ENCODE measurements around the gene SLX4.

SLX4 gene

GRCh38 chr16:3582276-3583165 lies 28.9 kb downstream of the SLX4 start:
- no peak for DNase-seq (ENCODE audit: low read depth in 1 of 2, low spot score in 1 of 2)

GRCh38 chr16:3581392-3581791 lies 30.0 kb downstream of the SLX4 start:
- DNase-seq (ENCODE audit: low read depth in 1 of 2, low spot score in 1 of 2), result no peak

- DNase-seq (ENCODE audit: low read depth in 1 of 2, low spot score in 1 of 2), result no peak
Observed at GRCh38 chr16:3580686-3581085, 30.7 kb downstream of the SLX4 start.

- no peak for DNase-seq (ENCODE audit: low read depth in 1 of 2, low spot score in 1 of 2)
Observed at GRCh38 chr16:3580251-3580651, 31.2 kb downstream of the SLX4 start.

- DNase-seq (ENCODE audit: low read depth in 1 of 2, low spot score in 1 of 2), result no peak
Observed at GRCh38 chr16:3579776-3580175, 31.6 kb downstream of the SLX4 start.

GRCh38 chr16:3578610-3579551 lies 32.5 kb downstream of the SLX4 start:
- DNase-seq (ENCODE audit: low read depth in 1 of 2, low spot score in 1 of 2), result no peak

- DNase-seq (ENCODE audit: low read depth in 1 of 2, low spot score in 1 of 2), result no peak
Observed at GRCh38 chr16:3578121-3578520, 33.3 kb downstream of the SLX4 start.

GRCh38 chr16:3577302-3577752 lies 34.1 kb downstream of the SLX4 start, which contains the start of gene NLRC3:
NLRC3 (minus strand) TSS chr16:3577403; CDS start chr16:3565036, 12,367 bp downstream.
- peak in 1 of 2 donors; percentile 20 for DNase-seq (ENCODE audit: low read depth in 1 of 2, low spot score in 1 of 2)

- no peak for DNase-seq (ENCODE audit: low read depth in 1 of 2, low spot score in 1 of 2)
Observed at GRCh38 chr16:3576211-3576610, 35.2 kb downstream of the SLX4 start.

GRCh38 chr16:3575491-3575890 lies 35.9 kb downstream of the SLX4 start:
- no peak for DNase-seq (ENCODE audit: low read depth in 1 of 2, low spot score in 1 of 2)

GRCh38 chr16:3574195-3574594 lies 37.2 kb downstream of the SLX4 start:
- DNase-seq (ENCODE audit: low read depth in 1 of 2, low spot score in 1 of 2), result no peak

GRCh38 chr16:3573146-3573815 lies 38.1 kb downstream of the SLX4 start:
- DNase-seq (ENCODE audit: low read depth in 1 of 2, low spot score in 1 of 2), result no peak

GRCh38 chr16:3570420-3571062 lies 40.9 kb downstream of the SLX4 start:
- DNase-seq (ENCODE audit: low read depth in 1 of 2, low spot score in 1 of 2), result no peak

GRCh38 chr16:3569851-3570250 lies 41.6 kb downstream of the SLX4 start:
- no peak for DNase-seq (ENCODE audit: low read depth in 1 of 2, low spot score in 1 of 2)

- DNase-seq (ENCODE audit: low read depth in 1 of 2, low spot score in 1 of 2), result no peak
Observed at GRCh38 chr16:3566990-3567389, 44.4 kb downstream of the SLX4 start.

GRCh38 chr16:3564889-3565141 lies 46.6 kb downstream of the SLX4 start:
- DNase-seq (ENCODE audit: low read depth in 1 of 2, low spot score in 1 of 2), result no peak

GRCh38 chr16:3564130-3564888 lies 47.1 kb downstream of the SLX4 start:
- no peak for DNase-seq (ENCODE audit: low read depth in 1 of 2, low spot score in 1 of 2)

GRCh38 chr16:3562914-3563480 lies 48.4 kb downstream of the SLX4 start:
- DNase-seq (ENCODE audit: low read depth in 1 of 2, low spot score in 1 of 2), result no peak

GRCh38 chr16:3561626-3562025 lies 49.8 kb downstream of the SLX4 start:
- DNase-seq (ENCODE audit: low read depth in 1 of 2, low spot score in 1 of 2), result no peak

- DNase-seq (ENCODE audit: low read depth in 1 of 2, low spot score in 1 of 2), result no peak
Observed at GRCh38 chr16:3554351-3554928, 57.0 kb downstream of the SLX4 start.
